Thoracic aorta (tissue), 2 donors: ENCODE data around the gene MAN1A2. TPM values are rescaled to one million over a fixed set of nuclear protein-coding genes. Genes with fewer than 3 reads are reported as not detected.
"Not testable (repeated sequence)": the region's sequence is repeated elsewhere in the genome, so short reads cannot be mapped to it uniquely, and the experiment has no call there.

Experiments used
- ATAC-seq: fragments of 150-250 bp; one replicate; pipeline ENCODE4 v1.8.0; 2017; ENCODE audit warnings: low read depth; ENCODE audit not compliant: insufficient number of reproducible peaks, low FRiP score
- DNase-seq: peaks from one replicate; pipeline ENCODE4 v3.0.0-alpha.2; 2020; ENCODE audit warnings: low spot score
- H3K27ac ChIP-seq, 2 donors: fragments of 200-600 bp; sonication (generic); 1 replicate in 1 of 2; 2 replicates in 1 of 2; pipeline ENCODE4 v1.5.1; 2016; ENCODE audit warnings: mild to moderate bottlenecking in 2 of 2, moderate library complexity in 2 of 2
- H3K27me3 ChIP-seq: fragments of 200-600 bp; sonication (generic); replicated peaks from 2 replicates; pipeline ENCODE4 v1.6.0; 2016; ENCODE audit warnings: mild to moderate bottlenecking; ENCODE audit not compliant: insufficient read depth
- H3K36me3 ChIP-seq: fragments of 200-600 bp; sonication (generic); one replicate; pipeline ENCODE4 v1.5.1; 2016
- H3K4me1 ChIP-seq, 2 donors: fragments of 200-600 bp; sonication (generic); 1 replicate in 1 of 2; 2 replicates in 1 of 2; pipeline versions ENCODE4 v1.5.1 to v1.6.0; 2016; ENCODE audit warnings: low read depth in 2 of 2, mild to moderate bottlenecking in 1 of 2; ENCODE audit not compliant: control insufficient read depth in 1 of 2
- H3K4me3 ChIP-seq: fragments of 200-600 bp; sonication (generic); 2 replicates; pipeline ENCODE4 v1.5.1; 2016; ENCODE audit warnings: mild to moderate bottlenecking
- H3K9me3 ChIP-seq: fragments of 200-600 bp; sonication (generic); 2 replicates; pipeline ENCODE4 v1.5.1; 2016
- total RNA-seq, 2 donors: library from RNA; depleted of rRNA; stranded (reverse); fragments of >200 nt; gene quantifications; one replicate each; pipeline versions ENCODE4 v1.1.0 to v1.2.3, GENCODE V29; 2016
- TF ChIP-seq, protein P1 (sequence below): fragments of 200-600 bp; sonication (generic); IDR thresholded peaks from one replicate; pipeline ENCODE4 v1.5.1; 2019; ENCODE audit warnings: antibody characterized with exemption

Gene MAN1A2
- total RNA-seq, 2 donors from 2014 or later = 27.1 to 48.7 TPM

DNA sequence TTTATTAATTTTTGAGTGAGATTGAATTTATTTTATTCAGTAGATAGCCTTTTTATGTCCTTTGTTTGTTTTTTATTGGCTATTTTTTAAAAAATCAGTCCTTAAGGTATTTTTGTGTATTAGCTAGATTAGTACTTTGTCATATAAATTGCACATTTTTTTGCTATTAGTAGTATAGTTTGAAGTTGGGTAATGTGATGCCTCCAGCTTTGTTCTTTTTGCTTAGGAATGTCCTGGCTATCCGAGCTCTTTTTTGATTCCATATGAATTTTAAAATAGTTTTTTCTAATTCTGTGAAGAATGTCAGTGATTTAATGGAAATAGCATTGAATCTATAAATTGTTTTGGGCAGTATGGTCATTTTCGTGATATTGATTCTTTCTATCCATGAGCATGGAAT lies 80.4 kb downstream of the MAN1A2 start:
- Histone ChIP-seq H3K27ac (no peak overlapping the region), H3K27me3 (no peaks in the 10 kb centered on the region), H3K4me1 (no peaks in the 10 kb centered on the region), H3K36me3 (peaks cover 7% of the 10 kb centered on the region), H3K4me3 (no peak overlapping the region), H3K9me3 (no peaks in the 10 kb centered on the region)
- no peak for DNase-seq
- TF ChIP-seq, protein P1, sequence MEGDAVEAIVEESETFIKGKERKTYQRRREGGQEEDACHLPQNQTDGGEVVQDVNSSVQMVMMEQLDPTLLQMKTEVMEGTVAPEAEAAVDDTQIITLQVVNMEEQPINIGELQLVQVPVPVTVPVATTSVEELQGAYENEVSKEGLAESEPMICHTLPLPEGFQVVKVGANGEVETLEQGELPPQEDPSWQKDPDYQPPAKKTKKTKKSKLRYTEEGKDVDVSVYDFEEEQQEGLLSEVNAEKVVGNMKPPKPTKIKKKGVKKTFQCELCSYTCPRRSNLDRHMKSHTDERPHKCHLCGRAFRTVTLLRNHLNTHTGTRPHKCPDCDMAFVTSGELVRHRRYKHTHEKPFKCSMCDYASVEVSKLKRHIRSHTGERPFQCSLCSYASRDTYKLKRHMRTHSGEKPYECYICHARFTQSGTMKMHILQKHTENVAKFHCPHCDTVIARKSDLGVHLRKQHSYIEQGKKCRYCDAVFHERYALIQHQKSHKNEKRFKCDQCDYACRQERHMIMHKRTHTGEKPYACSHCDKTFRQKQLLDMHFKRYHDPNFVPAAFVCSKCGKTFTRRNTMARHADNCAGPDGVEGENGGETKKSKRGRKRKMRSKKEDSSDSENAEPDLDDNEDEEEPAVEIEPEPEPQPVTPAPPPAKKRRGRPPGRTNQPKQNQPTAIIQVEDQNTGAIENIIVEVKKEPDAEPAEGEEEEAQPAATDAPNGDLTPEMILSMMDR = no peak
- ATAC-seq = no peak

DNA sequence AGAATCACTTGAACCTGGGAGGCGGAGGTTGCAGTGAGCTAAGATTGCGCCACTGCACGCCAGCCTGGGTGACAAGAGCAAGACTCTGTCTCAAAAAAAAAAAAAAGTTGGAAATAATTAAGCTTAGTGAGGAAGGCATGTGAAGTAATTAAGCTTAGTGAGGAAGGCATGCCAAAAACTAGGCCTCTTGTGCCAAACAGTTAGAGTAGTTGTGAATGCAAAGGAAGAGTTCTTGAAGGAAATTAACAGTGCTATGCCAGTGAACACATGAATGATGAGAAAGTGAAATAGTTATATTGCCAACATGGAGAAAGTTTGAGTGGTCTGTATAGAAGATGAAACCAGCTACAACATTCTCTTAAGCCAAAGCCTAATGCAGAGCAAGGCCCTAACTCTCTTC lies 85.0 kb downstream of the MAN1A2 start:
- TF ChIP-seq, protein P1 = no peak
- H3K27me3 ChIP-seq = no peaks in the 10 kb centered on the region
- DNase-seq = no peak
- peaks cover 11% of the 10 kb centered on the region for H3K36me3 ChIP-seq
- ATAC-seq = no peak
- H3K4me3 ChIP-seq = no peak overlapping the region
- H3K27ac ChIP-seq = no peak overlapping the region
- H3K9me3 ChIP-seq = no peaks in the 10 kb centered on the region
- no peaks in the 10 kb centered on the region for H3K4me1 ChIP-seq

DNA sequence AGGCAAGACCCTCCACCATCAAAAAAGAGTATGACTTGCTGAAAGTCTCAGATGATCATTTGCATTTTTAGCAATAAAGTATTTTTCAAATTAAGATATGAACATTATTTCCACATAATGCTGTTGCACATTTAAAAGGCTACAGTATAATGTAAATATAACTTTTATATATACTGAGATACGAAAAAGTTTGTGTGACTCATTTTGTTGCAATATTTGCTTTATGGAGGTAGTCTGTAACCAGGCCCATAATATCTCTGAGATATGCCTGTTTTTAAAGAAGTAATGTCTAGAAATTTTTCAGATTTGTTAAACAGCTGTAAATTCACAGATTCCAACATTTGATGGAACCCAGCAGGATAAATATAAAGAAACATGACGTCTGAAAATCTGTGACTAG lies 86.7 kb downstream of the MAN1A2 start:
- ATAC-seq (no peak), DNase-seq (no peak)
- Histone ChIP-seq H3K27ac (no peak overlapping the region), H3K4me1 (no peaks in the 10 kb centered on the region), H3K27me3 (no peaks in the 10 kb centered on the region), H3K36me3 (peaks cover 11% of the 10 kb centered on the region), H3K9me3 (no peaks in the 10 kb centered on the region), H3K4me3 (no peak overlapping the region)
- TF ChIP-seq, protein P1 = no peak

DNA sequence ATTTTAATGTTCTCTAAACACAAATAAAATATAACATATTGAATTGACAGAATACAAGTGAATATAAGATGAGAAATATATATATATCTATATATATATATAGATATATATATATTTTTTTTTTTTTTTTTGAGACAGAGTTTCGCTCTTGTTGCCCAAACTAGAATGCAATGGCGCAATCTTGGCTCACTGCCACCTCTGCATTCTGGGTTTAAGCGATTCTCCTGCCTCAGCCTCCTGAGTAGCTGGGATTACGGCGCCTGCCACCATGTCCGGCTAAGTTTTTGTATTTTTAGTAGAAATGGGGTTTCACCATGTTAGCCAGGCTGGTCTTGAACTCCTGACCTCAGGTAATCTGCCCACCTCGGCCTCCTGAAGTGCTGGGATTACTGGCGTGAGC lies 91.2 kb downstream of the MAN1A2 start:
- not testable (repeated sequence) for DNase-seq, ATAC-seq, H3K4me1 ChIP-seq, H3K27ac ChIP-seq, H3K9me3 ChIP-seq, H3K36me3 ChIP-seq, H3K4me3 ChIP-seq, H3K27me3 ChIP-seq

DNA sequence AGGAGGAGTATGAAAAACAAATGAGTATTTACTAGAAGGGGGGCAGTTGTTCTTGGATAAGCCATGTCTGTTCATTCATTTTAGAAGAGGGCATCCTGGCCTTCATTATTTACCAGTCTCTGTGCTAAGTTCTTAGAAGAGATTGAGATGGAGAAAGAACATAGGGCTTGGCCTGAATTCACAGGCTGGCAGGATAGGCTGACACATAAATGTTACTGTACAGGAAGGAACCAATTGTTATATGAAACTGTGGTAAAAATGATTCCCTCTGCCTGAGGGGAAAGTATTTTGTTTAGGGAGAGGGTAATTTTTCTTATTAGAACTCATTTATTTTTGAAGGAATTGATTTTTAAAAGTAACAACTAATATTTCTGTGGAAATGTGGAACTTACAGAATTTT lies 99.5 kb downstream of the MAN1A2 start:
- H3K27me3 ChIP-seq = no peaks in the 10 kb centered on the region
- TF ChIP-seq, protein P1 = no peak
- no peaks in the 10 kb centered on the region for H3K9me3 ChIP-seq
- no peaks in the 10 kb centered on the region for H3K4me1 ChIP-seq
- peaks cover 7% of the 10 kb centered on the region for H3K36me3 ChIP-seq
- no peak for ATAC-seq
- H3K4me3 ChIP-seq = no peak overlapping the region
- H3K27ac ChIP-seq = no peak overlapping the region
- DNase-seq = no peak

DNA sequence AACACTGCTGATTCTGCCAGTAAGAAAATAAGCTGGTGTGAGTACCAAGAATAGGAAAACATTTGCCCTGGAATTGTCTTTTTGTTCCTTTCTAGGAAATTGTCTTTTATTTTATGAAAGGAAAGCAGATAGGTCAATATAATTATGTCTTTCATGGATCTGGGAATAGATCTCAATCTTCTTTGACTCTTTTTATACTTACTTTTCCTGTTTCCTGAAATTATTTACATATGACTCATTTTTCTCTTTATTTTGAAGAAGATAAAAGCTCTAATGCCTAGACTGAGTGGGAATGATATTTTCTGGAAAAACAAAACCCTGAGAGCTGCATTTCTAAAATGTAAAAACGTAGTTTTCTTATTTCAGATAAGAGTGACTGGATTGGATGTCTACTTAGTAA lies 100.1 kb downstream of the MAN1A2 start:
- ATAC-seq (no peak), DNase-seq (no peak)
- H3K27me3 ChIP-seq = no peaks in the 10 kb centered on the region
- H3K36me3 ChIP-seq = peaks cover 7% of the 10 kb centered on the region
- no peak overlapping the region for H3K27ac ChIP-seq
- H3K4me1 ChIP-seq = no peaks in the 10 kb centered on the region
- TF ChIP-seq, protein P1 = no peak
- no peak overlapping the region for H3K4me3 ChIP-seq
- H3K9me3 ChIP-seq = no peaks in the 10 kb centered on the region
